WERI-Rb-1 (cell line): Measurements from ENCODE around the gene DDR1.
A peak's percentile ranks its signal among the peaks of the same experiment; 100 is the strongest.

Source experiments
- DNase-seq: peaks from one replicate; pipeline ENCODE4 v3.0.0-alpha.2; 2020
- H3K27ac ChIP-seq: fragments of 250-450 bp; sonication (Bioruptor Pico); 2 replicates; pipeline ENCODE4 v1.5.1; 2020; ENCODE audit warnings: mild to moderate bottlenecking, moderate library complexity
- H3K27me3 ChIP-seq: fragments of 250-450 bp; sonication (Bioruptor Pico); 2 replicates; pipeline ENCODE4 v1.5.1; 2021; ENCODE audit warnings: mild to moderate bottlenecking, low read depth, moderate library complexity; ENCODE audit not compliant: insufficient read depth, severe bottlenecking
- H3K36me3 ChIP-seq: fragments of 250-450 bp; sonication (Bioruptor Pico); 2 replicates; pipeline ENCODE4 v1.5.1; 2020; ENCODE audit warnings: mild to moderate bottlenecking, moderate library complexity
- H3K4me3 ChIP-seq: 2 replicates; pipeline ENCODE4 v1.5.1; 2011; ENCODE audit warnings: low read depth, mild to moderate bottlenecking, control low read depth, low read length
- H3K9me3 ChIP-seq: fragments of 250-450 bp; sonication (Bioruptor Pico); 2 replicates; pipeline ENCODE4 v1.5.1; 2021; ENCODE audit warnings: mild to moderate bottlenecking, moderate library complexity; ENCODE audit not compliant: severe bottlenecking
- CTCF ChIP-seq: IDR thresholded peaks from 2 replicates; pipeline ENCODE4 v1.5.1; 2011; ENCODE audit warnings: low read depth, mild to moderate bottlenecking, control low read depth, inconsistent platforms, low read length

The DDR1 gene

GRCh38 chr6:30942338-30943060 lies 58.2 kb downstream of the DDR1 start:
- Histone ChIP-seq H3K27me3 (peaks cover 44% of the 10 kb centered on the region), H3K9me3 (no peaks in the 10 kb centered on the region), H3K27ac (no peak overlapping the region), H3K4me3 (no peak overlapping the region), H3K36me3 (no peaks in the 10 kb centered on the region)
- DNase-seq, result peak; percentile 60
- peak; percentile 45 for TF ChIP-seq CTCF

GRCh38 chr6:30944051-30944450 lies 59.7 kb downstream of the DDR1 start:
- no peak overlapping the region for H3K4me3 ChIP-seq
- peaks cover 59% of the 10 kb centered on the region for H3K27me3 ChIP-seq
- no peaks in the 10 kb centered on the region for H3K36me3 ChIP-seq
- TF ChIP-seq CTCF, result no peak
- H3K9me3 ChIP-seq, result peaks cover 10% of the 10 kb centered on the region
- no peak overlapping the region for H3K27ac ChIP-seq
- DNase-seq, result no peak

DNA sequence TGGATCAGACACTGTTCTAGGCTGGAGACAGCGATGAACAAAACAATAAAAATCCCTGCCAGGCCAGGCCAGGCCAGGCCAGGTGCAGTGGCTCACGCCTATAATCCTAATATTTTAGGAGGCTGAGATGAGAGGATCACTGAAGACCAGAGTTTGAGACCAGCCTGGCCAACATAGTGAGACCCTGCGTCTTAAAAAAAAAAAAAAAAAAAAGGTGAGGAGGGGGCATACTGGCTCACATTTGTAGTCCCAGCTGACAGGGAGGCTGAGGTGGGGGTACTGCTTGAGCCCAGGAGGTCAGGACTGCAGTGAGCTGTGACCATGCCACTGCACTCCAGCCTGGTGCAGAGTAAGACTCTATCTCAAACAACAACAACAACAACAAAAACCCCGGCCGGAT lies 61.0 kb downstream of the DDR1 start:
- TF ChIP-seq CTCF, result no peak
- Histone ChIP-seq H3K27ac (no peak overlapping the region), H3K27me3 (peaks cover 59% of the 10 kb centered on the region), H3K9me3 (peaks cover 10% of the 10 kb centered on the region), H3K36me3 (no peaks in the 10 kb centered on the region), H3K4me3 (no peak overlapping the region)
- no peak for DNase-seq

DNA sequence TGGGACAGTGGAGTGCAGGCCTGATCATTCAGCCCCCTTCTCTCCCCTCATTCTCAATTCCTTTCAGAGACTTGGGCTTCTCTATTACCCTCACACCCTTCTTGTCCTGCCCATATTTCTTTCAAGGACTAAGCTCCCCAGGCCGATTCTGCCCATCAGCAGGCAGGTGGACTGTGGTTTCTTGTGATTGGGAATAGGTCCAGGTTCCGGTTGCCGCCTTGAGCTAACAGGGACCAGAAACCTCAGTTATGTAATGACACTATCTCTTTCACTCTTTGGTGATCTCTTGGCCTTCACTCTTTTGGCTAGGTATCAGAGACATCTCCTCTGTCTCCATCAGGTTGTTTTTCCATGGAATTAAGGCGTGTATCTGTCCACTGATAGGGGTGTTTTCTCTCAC lies 62.9 kb downstream of the DDR1 start:
- no peak overlapping the region for H3K4me3 ChIP-seq
- no peak overlapping the region for H3K27ac ChIP-seq
- DNase-seq, result no peak
- TF ChIP-seq CTCF, result no peak
- peaks cover 18% of the 10 kb centered on the region for H3K9me3 ChIP-seq
- H3K36me3 ChIP-seq, result no peaks in the 10 kb centered on the region
- H3K27me3 ChIP-seq, result peaks cover 64% of the 10 kb centered on the region

- no peak overlapping the region for H3K27ac ChIP-seq
- peaks cover 72% of the 10 kb centered on the region for H3K27me3 ChIP-seq
- DNase-seq, result no peak
- H3K36me3 ChIP-seq, result no peaks in the 10 kb centered on the region
- peaks cover 23% of the 10 kb centered on the region for H3K9me3 ChIP-seq
- no peak for TF ChIP-seq CTCF
- H3K4me3 ChIP-seq, result no peak overlapping the region
These were observed 64.5 kb downstream of the DDR1 start for GRCh38 chr6:30948811-30949210.
